ENCODE data around the gene ARIH1.
A peak's percentile ranks its signal among the peaks of the same experiment; 100 is the strongest.

ARIH1 gene

GRCh38 chr15:72487070-72487797, 13.1 kb downstream of the ARIH1 start:
- no peak for DNase-seq (ENCODE audit: low spot score)

GRCh38 chr15:72488558-72488957, 14.4 kb downstream of the ARIH1 start:
- no peak for DNase-seq (ENCODE audit: low spot score)

- DNase-seq (ENCODE audit: low spot score): no peak
Observed at GRCh38 chr15:72489943-72490554, 15.9 kb downstream of the ARIH1 start.

- no peak for DNase-seq (ENCODE audit: low spot score)
Observed at GRCh38 chr15:72491768-72492167, 17.6 kb downstream of the ARIH1 start.

- no peak for DNase-seq (ENCODE audit: low spot score)
Observed at GRCh38 chr15:72492733-72493132, 18.6 kb downstream of the ARIH1 start.

- DNase-seq (ENCODE audit: low spot score): no peak
Observed at GRCh38 chr15:72493220-72493619, 19.1 kb downstream of the ARIH1 start.

- DNase-seq (ENCODE audit: low spot score): no peak
Observed at GRCh38 chr15:72495007-72495406, 20.9 kb downstream of the ARIH1 start.

GRCh38 chr15:72496783-72497182, 22.7 kb downstream of the ARIH1 start:
- no peak for DNase-seq (ENCODE audit: low spot score)

- DNase-seq (ENCODE audit: low spot score): no peak
Observed at GRCh38 chr15:72497402-72497801, 23.3 kb downstream of the ARIH1 start.

- no peak for DNase-seq (ENCODE audit: low spot score)
Observed at GRCh38 chr15:72502220-72502809, 28.2 kb downstream of the ARIH1 start.

- DNase-seq (ENCODE audit: low spot score): peak; percentile 12
Observed at GRCh38 chr15:72503147-72503546, 29.0 kb downstream of the ARIH1 start.

GRCh38 chr15:72507402-72508092, 33.4 kb downstream of the ARIH1 start:
- DNase-seq (ENCODE audit: low spot score): no peak

GRCh38 chr15:72509484-72509883, 35.4 kb downstream of the ARIH1 start:
- DNase-seq (ENCODE audit: low spot score): no peak

GRCh38 chr15:72511536-72511935, 37.4 kb downstream of the ARIH1 start:
- no peak for DNase-seq (ENCODE audit: low spot score)

- no peak for DNase-seq (ENCODE audit: low spot score)
Observed at GRCh38 chr15:72515591-72516389, 41.7 kb downstream of the ARIH1 start.

GRCh38 chr15:72516777-72517176, 42.6 kb downstream of the ARIH1 start:
- no peak for DNase-seq (ENCODE audit: low spot score)

GRCh38 chr15:72521682-72522081, 47.6 kb downstream of the ARIH1 start:
- no peak for DNase-seq (ENCODE audit: low spot score)

- DNase-seq (ENCODE audit: low spot score): no peak
Observed at GRCh38 chr15:72532991-72533601, 59.0 kb downstream of the ARIH1 start.

- DNase-seq (ENCODE audit: low spot score): no peak
Observed at GRCh38 chr15:72534523-72534922, 60.4 kb downstream of the ARIH1 start.

GRCh38 chr15:72535911-72536310, 61.8 kb downstream of the ARIH1 start:
- no peak for DNase-seq (ENCODE audit: low spot score)

GRCh38 chr15:72536506-72536905, 62.4 kb downstream of the ARIH1 start:
- DNase-seq (ENCODE audit: low spot score): no peak

- no peak for DNase-seq (ENCODE audit: low spot score)
Observed at GRCh38 chr15:72538931-72539330, 64.8 kb downstream of the ARIH1 start.
